ENCODE measurements around the gene RALGAPA2.

The RALGAPA2 gene

GRCh38 chr20:20555838-20556237 lies 156.6 kb downstream of the RALGAPA2 start:
- no peak for TF ChIP-seq CTCF (IDR thresholded peaks at IDR 0.05)

- TF ChIP-seq CTCF (IDR thresholded peaks at IDR 0.05), result no peak
These were observed 157.5 kb downstream of the RALGAPA2 start for GRCh38 chr20:20554951-20555350.

- TF ChIP-seq CTCF (IDR thresholded peaks at IDR 0.05), result no peak
These were observed 158.9 kb downstream of the RALGAPA2 start for GRCh38 chr20:20553541-20553940.

- no peak for TF ChIP-seq CTCF (IDR thresholded peaks at IDR 0.05)
These were observed 160.4 kb downstream of the RALGAPA2 start for GRCh38 chr20:20552076-20552475.

- TF ChIP-seq CTCF (IDR thresholded peaks at IDR 0.05), result no peak
These were observed 161.0 kb downstream of the RALGAPA2 start for GRCh38 chr20:20551409-20551808.

- no peak for TF ChIP-seq CTCF (IDR thresholded peaks at IDR 0.05)
These were observed 162.7 kb downstream of the RALGAPA2 start for GRCh38 chr20:20549704-20550103.

- no peak for TF ChIP-seq CTCF (IDR thresholded peaks at IDR 0.05)
These were observed 163.2 kb downstream of the RALGAPA2 start for GRCh38 chr20:20549267-20549612.

GRCh38 chr20:20548527-20549266 lies 163.7 kb downstream of the RALGAPA2 start:
- no peak for TF ChIP-seq CTCF (IDR thresholded peaks at IDR 0.05)

Measured in LNCAP (cell line).